CD14-positive monocyte (primary cell): Measurements from ENCODE around the gene MAST4. TPM values are rescaled to one million over a fixed set of nuclear protein-coding genes. Genes with fewer than 3 reads are reported as not detected.
A peak's percentile ranks its signal among the peaks of the same experiment; 100 is the strongest.

ENCODE experiments used
- DNase-seq, 3 donors: peaks; one replicate each; pipeline ENCODE4 v3.0.0-alpha.2; 2011 to 2022
- H2AFZ ChIP-seq: 2 replicates; pipeline ENCODE4 v1.6.0; 2012; ENCODE audit warnings: mild to moderate bottlenecking, low read depth, low read length, inconsistent platforms; ENCODE audit not compliant: insufficient read depth, poor library complexity, severe bottlenecking
- H3K27ac ChIP-seq, 2 donors: 1 replicate in 1 of 2; 2 replicates in 1 of 2; pipeline ENCODE4 v1.5.1; 2012 to 2013; ENCODE audit warnings: low read length in 2 of 2, control low read depth in 1 of 2, inconsistent platforms in 1 of 2, low read depth in 1 of 2, mild to moderate bottlenecking in 1 of 2
- H3K27me3 ChIP-seq, 2 donors: one replicate each; pipeline versions ENCODE4 v1.6.0 to v1.6.1; 2011 to 2013; ENCODE audit warnings: low read length in 2 of 2; ENCODE audit not compliant: control insufficient read depth in 2 of 2, insufficient read depth in 2 of 2
- H3K36me3 ChIP-seq, 2 donors: replicated peaks in 1 of 2; 1 replicate in 1 of 2; 2 replicates in 1 of 2; pipeline versions ENCODE4 v1.5.1 to v1.6.1; 2012 to 2013; ENCODE audit warnings: low read length in 2 of 2, control low read depth in 1 of 2, inconsistent platforms in 1 of 2, mild to moderate bottlenecking in 1 of 2; ENCODE audit not compliant: insufficient read depth in 2 of 2, control insufficient read depth in 1 of 2
- H3K4me1 ChIP-seq, 2 donors: 1 replicate in 1 of 2; 2 replicates in 1 of 2; pipeline versions ENCODE4 v1.5.1 to v1.6.1; 2012 to 2013; ENCODE audit warnings: low read length in 2 of 2, control low read depth in 1 of 2, inconsistent platforms in 1 of 2, mild to moderate bottlenecking in 1 of 2, moderate library complexity in 1 of 2; ENCODE audit not compliant: insufficient read depth in 2 of 2, control insufficient read depth in 1 of 2
- H3K4me2 ChIP-seq: replicated peaks from 2 replicates; pipeline ENCODE3; 2012; ENCODE audit warnings: low read length, moderate library complexity, mild to moderate bottlenecking; ENCODE audit not compliant: poor library complexity, severe bottlenecking; ENCODE audit errors: extremely low read depth
- H3K4me3 ChIP-seq, 3 experiments: fragments of 200-600 bp in 1 of 3; sonication (generic) in 1 of 3; replicated peaks in 1 of 3; 1 replicate in 2 of 3; 2 replicates in 1 of 3; pipeline ENCODE4 v1.5.1; 2011 to 2013; ENCODE audit warnings: low read length in 3 of 3, mild to moderate bottlenecking in 3 of 3, control low read depth in 2 of 3, low read depth in 2 of 3, inconsistent platforms in 1 of 3, moderate library complexity in 1 of 3
- H3K79me2 ChIP-seq: 2 replicates; pipeline ENCODE4 v1.6.0; 2012; ENCODE audit warnings: mild to moderate bottlenecking, control low read depth, inconsistent platforms, low read length, moderate library complexity; ENCODE audit not compliant: insufficient read depth
- H3K9ac ChIP-seq: 2 replicates; pipeline ENCODE4 v1.6.0; 2017; ENCODE audit warnings: low read length, mild to moderate bottlenecking; ENCODE audit not compliant: insufficient read depth, poor library complexity, severe bottlenecking
- H3K9me3 ChIP-seq, 2 donors: replicated peaks in 1 of 2; 1 replicate in 1 of 2; 2 replicates in 1 of 2; pipeline versions ENCODE4 v1.5.1 to v1.6.1; 2012 to 2013; ENCODE audit warnings: low read length in 2 of 2, control low read depth in 1 of 2; ENCODE audit not compliant: control insufficient read depth in 1 of 2, insufficient read depth in 1 of 2
- H4K20me1 ChIP-seq: 2 replicates; pipeline ENCODE4 v1.6.0; 2012; ENCODE audit warnings: mild to moderate bottlenecking, low read length, control low read depth, moderate library complexity; ENCODE audit not compliant: insufficient read depth
- H3K27ac Mint-ChIP-seq, 7 donors: one replicate each; pipeline ENCODE4 v1.8.0; 2020; ENCODE audit warnings: mild to moderate bottlenecking in 7 of 7, mixed read lengths in 7 of 7, moderate library complexity in 6 of 7, inconsistent platforms in 2 of 7
- H3K27me3 Mint-ChIP-seq, 3 donors: one replicate each; pipeline ENCODE4 v1.8.0; 2021 to 2022; ENCODE audit warnings: low read depth in 3 of 3, mild to moderate bottlenecking in 3 of 3, mixed read lengths in 3 of 3, moderate library complexity in 3 of 3, inconsistent platforms in 1 of 3
- H3K36me3 Mint-ChIP-seq, 2 donors: one replicate each; pipeline ENCODE4 v1.8.0; 2020; ENCODE audit warnings: mixed read lengths in 2 of 2, inconsistent platforms in 1 of 2, mild to moderate bottlenecking in 1 of 2
- H3K4me1 Mint-ChIP-seq: one replicate; pipeline ENCODE4 v1.8.0; 2020; ENCODE audit warnings: mild to moderate bottlenecking, mixed read lengths
- H3K4me3 Mint-ChIP-seq, 2 donors: one replicate each; pipeline ENCODE4 v1.8.0; 2020; ENCODE audit warnings: mild to moderate bottlenecking in 2 of 2, mixed read lengths in 2 of 2, moderate library complexity in 1 of 2
- H3K9me3 Mint-ChIP-seq, 7 donors: one replicate each; pipeline ENCODE4 v1.8.0; 2020 to 2022; ENCODE audit warnings: mixed read lengths in 7 of 7, mild to moderate bottlenecking in 6 of 7, moderate library complexity in 6 of 7, inconsistent platforms in 2 of 7
- WGBS: methylation state at CpG from one replicate; pipeline ENCODE4 v1.1.5; 2013; ENCODE audit warnings: missing lambda C conversion rate; ENCODE audit not compliant: insufficient coverage; 5-methylcytosine and 5-hydroxymethylcytosine counted together
- intact Hi-C, 2 donors: fragments of 100-400 bp; cut with micrococcal nuclease; formaldehyde crosslinking; loops; one replicate each; pipeline versions ENCODE4 v1.15.0 to v1.15.1; 2023
- polyA plus RNA-seq, 3 donors: library from polyadenylated mRNA; depleted of rRNA in 1 of 3; unstranded in 2 of 3; stranded (reverse) in 1 of 3; fragments of 300-500 nt in 2 of 3; fragments of >200 nt in 1 of 3; fragmentation: Illumina TruSeq in 2 of 3; gene quantifications; 1 replicate in 2 of 3; 2 replicates in 1 of 3; pipeline ENCODE4 v1.2.3, GENCODE V29; 2012 to 2021
- TF ChIP-seq, protein P1 (sequence below): fragments of 200-600 bp; IDR thresholded peaks from one replicate; pipeline ENCODE4 v1.8.0; 2022; ENCODE audit warnings: antibody characterized with exemption, mild to moderate bottlenecking

The MAST4 gene
- polyA plus RNA-seq, 3 donors: 0.03 to 0.24 TPM; not detected in 1

GRCh38 chr5:67011422-67011821 is 415.2 kb downstream of the MAST4 start:
- TF ChIP-seq, protein P1, sequence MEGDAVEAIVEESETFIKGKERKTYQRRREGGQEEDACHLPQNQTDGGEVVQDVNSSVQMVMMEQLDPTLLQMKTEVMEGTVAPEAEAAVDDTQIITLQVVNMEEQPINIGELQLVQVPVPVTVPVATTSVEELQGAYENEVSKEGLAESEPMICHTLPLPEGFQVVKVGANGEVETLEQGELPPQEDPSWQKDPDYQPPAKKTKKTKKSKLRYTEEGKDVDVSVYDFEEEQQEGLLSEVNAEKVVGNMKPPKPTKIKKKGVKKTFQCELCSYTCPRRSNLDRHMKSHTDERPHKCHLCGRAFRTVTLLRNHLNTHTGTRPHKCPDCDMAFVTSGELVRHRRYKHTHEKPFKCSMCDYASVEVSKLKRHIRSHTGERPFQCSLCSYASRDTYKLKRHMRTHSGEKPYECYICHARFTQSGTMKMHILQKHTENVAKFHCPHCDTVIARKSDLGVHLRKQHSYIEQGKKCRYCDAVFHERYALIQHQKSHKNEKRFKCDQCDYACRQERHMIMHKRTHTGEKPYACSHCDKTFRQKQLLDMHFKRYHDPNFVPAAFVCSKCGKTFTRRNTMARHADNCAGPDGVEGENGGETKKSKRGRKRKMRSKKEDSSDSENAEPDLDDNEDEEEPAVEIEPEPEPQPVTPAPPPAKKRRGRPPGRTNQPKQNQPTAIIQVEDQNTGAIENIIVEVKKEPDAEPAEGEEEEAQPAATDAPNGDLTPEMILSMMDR: no peak
- intact Hi-C loops: no loop called here
- peaks cover 18% of the 10 kb centered on the region for H3K4me1 Mint-ChIP-seq
- H3K9me3 ChIP-seq: no peaks in the 10 kb centered on the region
- H3K9ac ChIP-seq: no peak overlapping the region
- no peaks in the 10 kb centered on the region for H4K20me1 ChIP-seq
- H3K4me3 Mint-ChIP-seq: no peak overlapping the region
- WGBS: 58% methylated on average over 5 of the region's 5 CpGs
- no peaks in the 10 kb centered on the region for H3K27me3 ChIP-seq
- no peaks in the 10 kb centered on the region for H3K36me3 ChIP-seq
- H3K27ac Mint-ChIP-seq: no peak overlapping the region
- no peaks in the 10 kb centered on the region for H3K79me2 ChIP-seq
- H3K36me3 Mint-ChIP-seq: no peaks in the 10 kb centered on the region
- peaks cover 0 to 3% (median 2%) of the 10 kb centered on the region in 3 donors for H3K27me3 Mint-ChIP-seq
- H2AFZ ChIP-seq: peak overlapping the region; percentile 25
- H3K4me2 ChIP-seq: no peak overlapping the region
- no peak overlapping the region for H3K4me3 ChIP-seq
- no peak overlapping the region for H3K27ac ChIP-seq
- H3K9me3 Mint-ChIP-seq: no peaks in the 10 kb centered on the region
- peaks cover 10 to 17% of the 10 kb centered on the region in 2 donors for H3K4me1 ChIP-seq
- DNase-seq: no peak

DNA sequence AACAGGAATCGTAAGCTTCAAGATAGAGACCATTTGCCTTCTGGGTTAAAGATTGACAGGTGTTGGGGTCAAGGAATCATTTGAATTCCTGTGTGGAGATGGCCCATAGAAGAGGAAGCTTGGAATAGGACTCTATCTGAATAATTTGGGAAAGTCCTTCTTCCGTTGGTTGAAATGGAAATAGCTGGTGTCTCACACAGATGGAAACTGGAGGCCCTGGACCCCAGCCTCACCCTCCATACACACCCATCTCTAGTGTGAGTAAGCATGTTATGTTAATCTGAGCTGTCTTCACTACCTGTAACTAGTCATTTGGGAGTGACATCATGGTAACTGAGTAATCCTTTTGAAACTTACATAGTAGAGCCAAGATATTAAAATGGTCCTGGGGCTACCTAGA is 416.0 kb downstream of the MAST4 start:
- Histone ChIP-seq H3K27ac (no peak overlapping the region), H4K20me1 (no peaks in the 10 kb centered on the region), H3K4me1 (peaks cover 10 to 17% of the 10 kb centered on the region in 2 donors), H3K36me3 (no peaks in the 10 kb centered on the region), H2AFZ (no peak overlapping the region), H3K4me3 (no peak overlapping the region), H3K79me2 (no peaks in the 10 kb centered on the region), H3K9ac (no peak overlapping the region), H3K9me3 (no peaks in the 10 kb centered on the region), H3K4me2 (no peak overlapping the region), H3K27me3 (no peaks in the 10 kb centered on the region)
- DNase-seq: no peak
- no peaks in the 10 kb centered on the region for H3K9me3 Mint-ChIP-seq
- H3K27me3 Mint-ChIP-seq: peaks cover 0 to 2% (median 2%) of the 10 kb centered on the region in 3 donors
- H3K4me1 Mint-ChIP-seq: peaks cover 18% of the 10 kb centered on the region
- TF ChIP-seq, protein P1: no peak
- H3K36me3 Mint-ChIP-seq: no peaks in the 10 kb centered on the region
- H3K4me3 Mint-ChIP-seq: no peak overlapping the region
- intact Hi-C loops: no loop called here
- no CpG with 5 or more reads among the region's 2 CpGs for WGBS
- H3K27ac Mint-ChIP-seq: no peak overlapping the region
